Measurements from ENCODE around the gene ASPHD2.
A peak's percentile ranks its signal among the peaks of the same experiment; 100 is the strongest.

ASPHD2 gene

DNA sequence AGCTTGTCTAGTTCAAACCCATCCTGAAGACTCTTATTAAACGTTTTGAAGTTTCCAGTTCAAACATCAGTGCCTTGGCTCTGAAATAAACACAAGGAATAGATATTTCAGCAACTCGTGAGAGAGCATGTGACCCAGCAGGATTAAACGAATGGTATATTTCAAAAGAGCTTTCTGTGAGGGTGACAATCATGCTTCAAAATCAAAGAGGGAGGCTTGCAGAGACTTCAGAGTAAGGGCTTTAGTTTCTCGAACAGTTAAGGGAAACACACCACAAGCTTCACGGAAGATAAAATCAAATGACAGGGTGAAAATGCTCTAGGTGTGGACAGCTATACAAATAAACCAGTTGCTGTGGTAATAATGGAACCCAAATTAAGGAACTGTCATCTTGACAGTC is 53.1 kb downstream of the ASPHD2 start:
- TF ChIP-seq, protein P1, sequence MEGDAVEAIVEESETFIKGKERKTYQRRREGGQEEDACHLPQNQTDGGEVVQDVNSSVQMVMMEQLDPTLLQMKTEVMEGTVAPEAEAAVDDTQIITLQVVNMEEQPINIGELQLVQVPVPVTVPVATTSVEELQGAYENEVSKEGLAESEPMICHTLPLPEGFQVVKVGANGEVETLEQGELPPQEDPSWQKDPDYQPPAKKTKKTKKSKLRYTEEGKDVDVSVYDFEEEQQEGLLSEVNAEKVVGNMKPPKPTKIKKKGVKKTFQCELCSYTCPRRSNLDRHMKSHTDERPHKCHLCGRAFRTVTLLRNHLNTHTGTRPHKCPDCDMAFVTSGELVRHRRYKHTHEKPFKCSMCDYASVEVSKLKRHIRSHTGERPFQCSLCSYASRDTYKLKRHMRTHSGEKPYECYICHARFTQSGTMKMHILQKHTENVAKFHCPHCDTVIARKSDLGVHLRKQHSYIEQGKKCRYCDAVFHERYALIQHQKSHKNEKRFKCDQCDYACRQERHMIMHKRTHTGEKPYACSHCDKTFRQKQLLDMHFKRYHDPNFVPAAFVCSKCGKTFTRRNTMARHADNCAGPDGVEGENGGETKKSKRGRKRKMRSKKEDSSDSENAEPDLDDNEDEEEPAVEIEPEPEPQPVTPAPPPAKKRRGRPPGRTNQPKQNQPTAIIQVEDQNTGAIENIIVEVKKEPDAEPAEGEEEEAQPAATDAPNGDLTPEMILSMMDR (IDR thresholded peaks at IDR 0.05), result no peak
- H3K4me3 Mint-ChIP-seq, result peak overlapping the region; percentile 96
- peaks cover 75% of the 10 kb centered on the region for H3K4me1 Mint-ChIP-seq

DNA sequence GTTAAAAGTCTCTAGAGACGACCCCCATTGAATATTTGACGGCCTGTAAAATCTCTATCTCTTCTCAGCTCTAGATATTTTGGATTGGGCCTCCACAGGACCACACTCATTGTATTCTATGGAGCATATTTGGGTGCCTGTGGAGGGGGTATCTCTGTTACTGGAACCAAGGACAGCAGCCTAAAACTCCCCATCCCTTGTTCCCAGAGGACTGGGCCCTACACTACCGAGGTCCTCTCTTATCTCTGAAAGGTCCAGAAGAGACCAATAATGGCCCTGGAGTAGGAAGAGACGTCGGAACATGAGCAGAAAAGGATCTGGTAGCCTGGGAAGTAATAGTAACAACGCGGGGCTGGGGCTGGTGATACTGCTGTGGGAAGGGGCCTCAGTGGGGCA is 54.0 kb downstream of the ASPHD2 start:
- no peaks in the 10 kb centered on the region for H3K9me3 Mint-ChIP-seq
- TF ChIP-seq, protein P1 (IDR thresholded peaks at IDR 0.05), result no peak
- no peak for DNase-seq
- peak overlapping the region; percentile 96 for H3K4me3 Mint-ChIP-seq
- H3K27me3 Mint-ChIP-seq (ENCODE audit: low read depth, poor library complexity), result no peaks in the 10 kb centered on the region
- H3K36me3 Mint-ChIP-seq (ENCODE audit: low read depth), result peaks cover 6% of the 10 kb centered on the region
- H3K4me1 Mint-ChIP-seq, result peaks cover 70% of the 10 kb centered on the region
- peak overlapping the region; percentile 99 for H3K27ac Mint-ChIP-seq

More for the DNA sequence above, 53.1 kb downstream of the ASPHD2 start:
- DNase-seq, result no peak
- Mint-ChIP-seq H3K27me3 (ENCODE audit: low read depth, poor library complexity) (no peaks in the 10 kb centered on the region), H3K36me3 (ENCODE audit: low read depth) (peaks cover 15% of the 10 kb centered on the region), H3K9me3 (no peaks in the 10 kb centered on the region), H3K27ac (peak overlapping the region; percentile 78)

GRCh38 chr22:26483439-26484359 is 54.6 kb downstream of the ASPHD2 start, which contains the start of the genes HPS4 and SRRD:
TSS of gene HPS4 (minus strand) at chr22:26483783. CDS start at chr22:26481762, 2,021 bp downstream.
TSS of gene SRRD (plus strand) at chr22:26483877. CDS start at chr22:26483891, 14 bp downstream.
- Mint-ChIP-seq H3K27me3 (ENCODE audit: low read depth, poor library complexity) (no peaks in the 10 kb centered on the region), H3K4me3 (peak within 1 kb of the TSS; percentile 96), H3K27ac (peak within 1 kb of the TSS; percentile 99), H3K4me1 (peaks cover 67% of the 10 kb centered on the region), H3K36me3 (ENCODE audit: low read depth) (peaks cover 4% of the 10 kb centered on the region), H3K9me3 (no peaks in the 10 kb centered on the region)
- TF ChIP-seq, protein P1 (IDR thresholded peaks at IDR 0.05), result no peak
- peak; percentile 95 for DNase-seq

DNA sequence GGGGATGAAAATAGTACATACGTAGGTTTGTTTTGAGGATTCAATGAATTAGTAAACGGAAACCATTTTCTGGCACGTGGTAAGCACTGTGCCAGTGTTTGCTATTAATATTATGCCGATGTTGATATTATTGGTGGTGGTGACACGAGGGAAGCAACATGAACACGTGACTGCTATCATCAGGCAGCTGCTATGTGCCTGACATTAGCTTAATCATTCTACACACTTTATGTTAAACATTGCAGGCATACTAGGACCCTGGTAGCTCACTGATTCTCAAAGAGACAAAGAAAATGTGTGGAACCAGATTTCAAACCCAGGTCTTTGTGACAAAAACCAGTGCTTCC is 55.3 kb downstream of the ASPHD2 start:
- TF ChIP-seq, protein P1 (IDR thresholded peaks at IDR 0.05), result no peak
- Mint-ChIP-seq H3K27ac (peak overlapping the region; percentile 55), H3K4me1 (peaks cover 61% of the 10 kb centered on the region), H3K4me3 (peak overlapping the region; percentile 96), H3K9me3 (no peaks in the 10 kb centered on the region), H3K27me3 (ENCODE audit: low read depth, poor library complexity) (no peaks in the 10 kb centered on the region), H3K36me3 (ENCODE audit: low read depth) (peaks cover 10% of the 10 kb centered on the region)
- DNase-seq, result no peak

- TF ChIP-seq, protein P1 (IDR thresholded peaks at IDR 0.05), result no peak
- H3K27me3 Mint-ChIP-seq (ENCODE audit: low read depth, poor library complexity), result no peaks in the 10 kb centered on the region
- H3K4me3 Mint-ChIP-seq, result peak overlapping the region; percentile 96
- H3K27ac Mint-ChIP-seq, result peak overlapping the region; percentile 62
- peaks cover 12% of the 10 kb centered on the region for H3K36me3 Mint-ChIP-seq (ENCODE audit: low read depth)
- no peaks in the 10 kb centered on the region for H3K9me3 Mint-ChIP-seq
- no peak for DNase-seq
- H3K4me1 Mint-ChIP-seq, result peaks cover 54% of the 10 kb centered on the region
Measured at GRCh38 chr22:26485013-26485412, 56.0 kb downstream of the ASPHD2 start.
